BLaER1 (cell line): ENCODE results near the gene ZIC2.

Experiments used
- H3K27ac ChIP-seq: shearing (Covaris generic); formaldehyde crosslinking; 2 replicates; pipeline ENCODE4 v1.8.1; 2022
- H3K27me3 ChIP-seq: shearing (Covaris generic); formaldehyde crosslinking; 2 replicates; pipeline ENCODE4 v1.8.1; 2022
- H3K36me3 ChIP-seq: shearing (Covaris generic); formaldehyde crosslinking; 2 replicates; pipeline ENCODE4 v1.8.1; 2022
- H3K4me1 ChIP-seq: shearing (Covaris generic); formaldehyde crosslinking; 2 replicates; pipeline ENCODE4 v1.8.1; 2022
- H3K4me2 ChIP-seq: shearing (Covaris generic); formaldehyde crosslinking; 2 replicates; pipeline ENCODE4 v1.8.1; 2022
- H3K4me3 ChIP-seq: shearing (Covaris generic); formaldehyde crosslinking; 2 replicates; pipeline ENCODE4 v1.8.1; 2022
- H3K9ac ChIP-seq: shearing (Covaris generic); formaldehyde crosslinking; 2 replicates; pipeline ENCODE4 v1.8.1; 2022
- H3K9me3 ChIP-seq: shearing (Covaris generic); formaldehyde crosslinking; 2 replicates; pipeline ENCODE4 v1.8.1; 2022
- H4K20me1 ChIP-seq: shearing (Covaris generic); formaldehyde crosslinking; 2 replicates; pipeline ENCODE4 v1.8.1; 2022
- Cebpa-rat ChIP-seq: shearing (Covaris generic); IDR thresholded peaks from 2 replicates; pipeline ENCODE4 v1.8.1; 2022

The ZIC2 gene

DNA sequence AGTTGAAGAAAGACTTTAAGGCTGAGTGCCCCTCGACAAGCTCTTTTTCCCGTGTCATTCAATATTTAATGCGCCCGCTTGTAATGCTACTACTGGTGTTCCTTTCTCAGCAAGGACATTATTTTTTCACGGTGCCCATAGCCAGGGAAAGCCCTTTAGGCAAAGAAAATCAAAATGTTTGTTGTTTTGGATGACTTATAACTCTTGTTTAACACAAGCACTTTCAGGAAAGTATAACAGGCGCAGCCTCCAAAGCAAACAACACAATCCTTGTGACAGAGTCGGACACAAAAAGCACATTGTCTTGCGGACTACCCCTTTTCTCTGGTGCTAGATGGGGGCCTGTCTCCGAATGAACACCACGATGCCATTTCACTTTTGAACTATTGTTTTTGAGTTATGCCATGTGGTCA, 22.5 kb upstream of the ZIC2 start:
- H3K4me1 ChIP-seq = no peaks in the 10 kb centered on the region
- no peak overlapping the region for H3K4me3 ChIP-seq
- H3K9me3 ChIP-seq = peaks cover 40% of the 10 kb centered on the region
- H3K4me2 ChIP-seq = no peak overlapping the region
- H3K36me3 ChIP-seq = no peaks in the 10 kb centered on the region
- peaks cover 98% of the 10 kb centered on the region for H3K27me3 ChIP-seq
- H3K9ac ChIP-seq = no peak overlapping the region
- H3K27ac ChIP-seq = no peak overlapping the region
- H4K20me1 ChIP-seq = peaks cover 70% of the 10 kb centered on the region
- TF ChIP-seq Cebpa-rat = no peak

DNA sequence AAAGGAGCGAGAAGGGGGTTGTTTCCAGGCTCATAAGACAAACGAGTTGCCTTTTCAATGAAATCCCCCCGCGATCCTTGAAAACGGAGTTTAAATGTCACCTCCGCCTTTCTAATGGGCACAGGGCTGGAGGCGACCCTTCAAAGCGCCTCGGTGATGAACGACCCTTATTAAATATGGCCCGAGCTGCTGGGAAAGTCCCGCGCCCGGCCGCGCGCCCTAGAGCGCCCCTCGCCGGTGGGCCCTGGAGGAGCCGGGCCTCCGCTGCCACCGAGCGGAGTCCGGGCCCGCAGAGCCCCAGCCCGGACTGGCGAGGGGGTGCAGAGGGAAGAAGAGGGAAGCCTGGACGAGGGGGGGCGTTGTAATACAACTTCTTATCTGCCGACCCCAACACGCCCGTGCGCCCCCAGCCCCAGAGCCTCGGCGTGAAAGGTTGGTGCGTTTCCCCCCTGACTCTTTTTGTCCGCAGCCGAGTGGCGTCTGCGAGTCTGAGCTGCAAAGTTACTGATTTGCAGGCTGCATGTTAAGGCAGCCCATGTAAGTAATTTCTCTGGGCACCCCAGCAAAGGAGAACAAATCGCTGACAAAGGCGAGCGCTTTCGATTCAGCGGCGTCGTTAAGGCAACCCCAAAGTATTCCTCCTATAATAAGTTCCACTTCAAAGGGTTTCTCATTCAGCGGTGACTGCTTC, 21.9 kb upstream of the ZIC2 start:
- no peaks in the 10 kb centered on the region for H3K36me3 ChIP-seq
- no peak overlapping the region for H3K4me2 ChIP-seq
- H3K27me3 ChIP-seq = peaks cover 98% of the 10 kb centered on the region
- H4K20me1 ChIP-seq = peaks cover 67% of the 10 kb centered on the region
- TF ChIP-seq Cebpa-rat = no peak
- no peak overlapping the region for H3K27ac ChIP-seq
- no peaks in the 10 kb centered on the region for H3K4me1 ChIP-seq
- H3K9me3 ChIP-seq = peaks cover 40% of the 10 kb centered on the region
- H3K4me3 ChIP-seq = no peak overlapping the region
- no peak overlapping the region for H3K9ac ChIP-seq

DNA sequence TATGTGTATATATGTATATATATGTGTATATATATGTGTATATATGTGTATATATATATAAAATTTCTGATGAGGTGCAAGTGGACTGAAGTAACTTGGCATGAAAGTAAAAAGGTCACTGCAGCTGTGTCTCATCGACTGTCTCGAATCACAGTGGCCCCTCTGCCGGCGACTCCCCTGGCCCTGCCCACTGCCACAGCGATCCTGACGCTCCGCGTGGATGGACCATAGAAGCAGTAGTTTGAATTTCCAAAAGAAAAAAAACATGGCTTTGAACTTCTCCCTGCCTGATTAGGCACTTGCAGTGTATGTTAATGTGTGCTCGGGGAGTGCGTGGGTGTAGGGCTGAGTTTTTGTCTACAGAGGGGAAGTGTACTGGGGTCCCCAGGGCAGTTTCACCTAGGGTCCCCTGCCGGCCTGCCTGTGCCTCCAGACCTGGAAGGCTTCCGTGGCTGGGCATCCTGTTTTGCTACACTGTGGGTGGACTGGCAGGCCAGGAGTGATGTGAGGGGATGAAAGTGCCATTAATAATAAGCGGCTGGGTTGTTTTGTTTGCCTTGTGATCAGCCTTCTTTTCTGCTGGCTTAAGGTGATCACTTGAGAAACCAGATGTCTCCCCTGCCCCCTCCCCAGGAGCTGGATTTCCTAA, 20.8 kb upstream of the ZIC2 start:
- peaks cover 63% of the 10 kb centered on the region for H4K20me1 ChIP-seq
- H3K36me3 ChIP-seq = no peaks in the 10 kb centered on the region
- H3K9me3 ChIP-seq = peaks cover 40% of the 10 kb centered on the region
- no peak for TF ChIP-seq Cebpa-rat
- H3K4me1 ChIP-seq = no peaks in the 10 kb centered on the region
- H3K4me2 ChIP-seq = no peak overlapping the region
- no peak overlapping the region for H3K27ac ChIP-seq
- H3K9ac ChIP-seq = no peak overlapping the region
- H3K27me3 ChIP-seq = peaks cover 98% of the 10 kb centered on the region
- H3K4me3 ChIP-seq = no peak overlapping the region

DNA sequence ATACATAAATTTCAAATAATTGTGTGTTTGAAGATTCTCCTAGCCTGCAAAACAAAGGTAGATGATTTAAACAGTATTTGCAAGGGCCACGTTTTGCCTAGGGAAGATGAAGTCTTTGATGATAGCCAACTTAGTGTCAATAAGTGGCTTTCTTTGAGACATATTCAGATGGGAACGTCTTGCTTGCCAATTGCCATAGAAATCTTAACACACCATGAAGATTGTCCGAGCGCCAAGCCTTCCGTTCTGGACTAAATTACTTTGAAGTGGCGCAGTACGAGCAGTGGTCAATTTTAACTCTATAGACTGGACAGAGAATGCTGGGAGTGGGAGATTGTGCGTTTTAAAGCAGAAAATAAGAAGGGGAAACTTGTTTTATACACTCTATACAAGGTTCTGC, 19.9 kb upstream of the ZIC2 start:
- TF ChIP-seq Cebpa-rat = no peak
- Histone ChIP-seq H3K9me3 (peaks cover 31% of the 10 kb centered on the region), H3K9ac (no peak overlapping the region), H3K27me3 (peaks cover 98% of the 10 kb centered on the region), H3K4me3 (no peak overlapping the region), H4K20me1 (peaks cover 63% of the 10 kb centered on the region), H3K4me1 (no peaks in the 10 kb centered on the region), H3K4me2 (no peak overlapping the region), H3K36me3 (no peaks in the 10 kb centered on the region), H3K27ac (no peak overlapping the region)

DNA sequence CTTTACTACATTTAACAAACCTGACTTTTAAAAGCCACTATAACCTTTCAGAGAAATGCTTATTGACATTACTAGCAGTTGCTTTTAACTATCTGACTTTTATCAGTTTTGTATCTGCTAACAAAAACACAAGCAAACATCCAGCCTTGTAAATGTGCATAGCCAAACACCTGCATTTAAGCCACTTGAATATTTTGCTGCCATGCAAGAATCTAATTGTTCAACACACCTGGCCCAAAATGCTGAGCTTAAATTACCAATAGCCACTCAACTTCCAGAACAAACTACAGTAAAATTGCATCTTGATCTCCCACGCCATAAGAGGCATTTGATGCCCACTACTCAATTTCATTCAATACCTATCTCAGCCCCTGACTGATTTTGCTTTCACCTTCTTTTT, 19.3 kb upstream of the ZIC2 start:
- H3K27me3 ChIP-seq = peaks cover 98% of the 10 kb centered on the region

DNA sequence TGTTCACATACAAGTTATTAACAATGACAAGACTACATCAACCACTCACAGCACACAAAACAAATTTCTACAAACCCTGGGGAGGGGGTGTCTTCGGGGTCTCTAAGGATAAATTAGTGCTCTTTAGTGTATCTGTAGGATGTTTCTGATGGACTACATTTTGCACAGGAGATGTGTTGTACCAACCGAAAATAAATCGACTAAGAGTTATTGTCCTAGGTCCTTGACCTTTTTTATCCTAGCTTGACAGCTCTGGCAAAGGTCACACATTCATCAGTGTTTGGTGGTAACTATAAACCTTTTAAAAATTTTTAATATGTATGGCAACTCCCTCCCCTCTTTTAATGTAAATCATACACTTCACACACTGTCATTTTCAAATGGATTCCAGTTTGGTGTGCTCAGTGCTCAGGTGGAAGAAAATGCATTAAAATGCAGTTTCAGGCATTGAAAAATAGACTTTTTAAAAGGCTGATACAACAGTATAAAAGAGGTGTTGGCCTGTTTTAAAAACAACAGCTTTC, 17.7 kb upstream of the ZIC2 start:
- Histone ChIP-seq H3K27me3 (peaks cover 98% of the 10 kb centered on the region), H3K4me1 (no peaks in the 10 kb centered on the region), H3K9me3 (peaks cover 21% of the 10 kb centered on the region), H3K4me2 (no peak overlapping the region), H3K4me3 (no peak overlapping the region), H4K20me1 (peaks cover 64% of the 10 kb centered on the region), H3K9ac (no peak overlapping the region), H3K36me3 (no peaks in the 10 kb centered on the region), H3K27ac (no peak overlapping the region)
- TF ChIP-seq Cebpa-rat = no peak

More for the DNA sequence above, 19.3 kb upstream of the ZIC2 start:
- H3K36me3 ChIP-seq = no peaks in the 10 kb centered on the region
- H3K9me3 ChIP-seq = peaks cover 25% of the 10 kb centered on the region
- H3K4me3 ChIP-seq = no peak overlapping the region
- H3K4me2 ChIP-seq = no peak overlapping the region
- H4K20me1 ChIP-seq = peaks cover 62% of the 10 kb centered on the region
- no peak overlapping the region for H3K27ac ChIP-seq
- H3K9ac ChIP-seq = no peak overlapping the region
- H3K4me1 ChIP-seq = no peaks in the 10 kb centered on the region
- TF ChIP-seq Cebpa-rat = no peak

DNA sequence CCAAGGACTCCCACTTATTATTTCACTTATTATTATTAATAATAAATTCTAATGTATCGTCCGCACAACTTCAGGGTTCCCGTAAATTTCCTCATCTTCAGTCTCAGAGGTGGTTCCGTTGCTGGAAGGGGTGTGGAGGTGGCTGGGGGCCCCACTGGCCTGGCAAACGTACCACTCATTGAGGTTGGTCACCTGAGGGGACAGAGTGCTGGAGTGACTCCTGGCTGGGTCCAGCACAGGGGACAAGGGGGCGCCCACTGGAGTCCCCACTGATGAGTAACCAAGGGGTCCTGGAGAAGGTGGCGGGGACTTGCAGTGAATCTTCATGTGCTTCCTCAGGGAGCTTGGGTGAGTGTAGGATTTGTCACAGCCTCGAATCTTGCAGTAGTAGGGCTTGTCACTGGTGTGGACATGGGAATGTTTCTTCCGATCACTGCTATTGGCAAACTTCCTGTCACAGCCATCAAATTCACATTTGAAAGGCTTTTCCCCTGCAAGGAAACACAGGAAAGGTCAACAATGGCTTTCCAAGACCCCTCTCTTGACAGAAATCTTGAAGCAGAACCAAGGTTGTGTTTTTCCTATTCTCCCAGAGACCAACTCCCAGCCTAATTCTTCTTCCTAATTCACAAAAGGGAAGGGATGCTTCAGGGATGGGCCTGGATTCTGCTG, 16.1 kb upstream of the ZIC2 start:
- Histone ChIP-seq H3K9me3 (peaks cover 27% of the 10 kb centered on the region), H3K27ac (no peak overlapping the region), H4K20me1 (peaks cover 53% of the 10 kb centered on the region), H3K27me3 (peaks cover 98% of the 10 kb centered on the region), H3K36me3 (no peaks in the 10 kb centered on the region), H3K4me3 (no peak overlapping the region), H3K4me1 (no peaks in the 10 kb centered on the region), H3K9ac (no peak overlapping the region), H3K4me2 (no peak overlapping the region)
- TF ChIP-seq Cebpa-rat = no peak

DNA sequence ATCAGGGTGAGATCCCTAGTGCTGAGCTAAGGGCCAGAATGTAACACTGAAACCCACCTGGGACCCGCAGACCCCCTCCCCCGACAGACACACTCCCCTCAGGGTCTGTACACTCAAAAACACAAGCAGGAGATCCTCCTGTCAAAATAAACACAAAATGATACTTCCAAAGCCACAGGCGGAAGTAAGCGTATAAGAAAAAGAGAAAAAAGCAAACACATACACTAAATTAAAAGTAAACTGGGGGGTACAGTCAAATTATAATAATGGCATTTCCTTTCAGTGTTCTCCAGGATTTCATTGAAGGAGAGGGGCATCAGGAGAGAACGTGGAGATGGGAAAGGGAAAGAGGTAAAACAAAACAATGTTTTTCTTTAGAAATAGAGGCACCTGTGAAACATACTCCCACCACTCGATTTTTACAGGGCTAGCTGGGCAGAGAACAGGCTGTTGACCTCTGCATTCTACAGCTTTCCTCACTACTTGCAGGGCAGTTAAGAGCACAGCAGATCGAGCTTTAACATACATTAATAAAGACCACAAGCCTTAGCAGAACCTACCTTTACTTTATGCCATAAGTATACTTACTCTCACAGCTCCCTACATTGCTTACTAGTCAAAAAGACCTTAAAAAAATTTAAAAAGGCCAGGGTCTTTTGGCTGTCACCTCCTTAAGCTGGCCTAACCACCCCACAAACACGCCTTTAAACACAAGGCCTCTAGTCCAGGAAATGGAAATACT, 15.3 kb upstream of the ZIC2 start:
- H3K9me3 ChIP-seq = peaks cover 34% of the 10 kb centered on the region
- no peak overlapping the region for H3K4me3 ChIP-seq
- no peak overlapping the region for H3K9ac ChIP-seq
- H4K20me1 ChIP-seq = peaks cover 47% of the 10 kb centered on the region
- H3K36me3 ChIP-seq = no peaks in the 10 kb centered on the region
- no peaks in the 10 kb centered on the region for H3K4me1 ChIP-seq
- no peak overlapping the region for H3K27ac ChIP-seq
- H3K27me3 ChIP-seq = peaks cover 99% of the 10 kb centered on the region
- H3K4me2 ChIP-seq = no peak overlapping the region
- TF ChIP-seq Cebpa-rat = no peak

DNA sequence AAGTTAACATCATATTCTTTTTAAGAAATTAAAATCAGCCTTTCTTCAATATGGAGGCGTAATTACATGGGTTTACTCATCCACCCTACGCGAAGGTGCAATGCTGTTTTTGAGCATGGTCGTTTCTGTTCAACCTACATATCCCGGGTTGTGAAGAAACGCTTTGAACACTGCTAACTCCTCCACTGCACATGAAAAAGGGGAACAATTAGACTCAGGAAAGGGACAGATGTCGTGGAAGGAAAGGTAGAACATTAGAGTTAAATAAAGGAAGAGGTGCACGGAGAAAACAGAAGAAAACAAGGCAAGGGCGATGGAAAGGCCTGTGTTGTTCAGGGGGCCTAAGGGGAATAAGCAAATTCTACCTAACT, 14.1 kb upstream of the ZIC2 start:
- Histone ChIP-seq H3K4me3 (no peak overlapping the region), H3K27me3 (peaks cover 99% of the 10 kb centered on the region)

More for the DNA sequence above, 14.1 kb upstream of the ZIC2 start:
- Histone ChIP-seq H3K27ac (no peak overlapping the region), H3K9me3 (peaks cover 47% of the 10 kb centered on the region), H3K4me1 (no peaks in the 10 kb centered on the region), H3K4me2 (no peak overlapping the region), H3K36me3 (no peaks in the 10 kb centered on the region), H3K9ac (no peak overlapping the region), H4K20me1 (peaks cover 47% of the 10 kb centered on the region)
- no peak for TF ChIP-seq Cebpa-rat
